Measurements from ENCODE around the gene DKK3.

DNA sequence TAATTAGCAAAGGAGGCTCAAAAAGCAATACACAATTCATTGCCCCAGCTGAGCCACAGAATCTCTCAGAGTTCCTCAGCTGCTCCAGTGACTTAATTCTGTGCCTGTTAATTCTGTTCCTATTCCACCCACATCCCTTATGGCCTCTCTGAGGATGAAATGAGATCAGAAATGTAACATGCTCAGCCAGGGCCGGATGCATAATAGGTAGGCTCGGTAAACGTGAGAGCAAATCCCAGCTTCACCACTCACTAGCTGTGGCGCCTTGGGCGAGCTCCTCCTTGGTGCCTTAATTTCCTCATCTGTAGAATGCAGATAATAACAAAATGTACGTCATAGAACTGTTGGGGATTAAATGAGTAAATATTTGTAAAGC is 42.8 kb upstream of the DKK3 start:
- no peak for TF ChIP-seq CTCF (IDR thresholded peaks at IDR 0.05; ENCODE audit: borderline replicate concordance, extremely low read depth, low read length, poor library complexity, severe bottlenecking)
- no peak for TF ChIP-seq EZH2 (IDR thresholded peaks at IDR 0.05; ENCODE audit: borderline replicate concordance, low read depth, low read length, severe bottlenecking)
